ENCODE measurements around the gene TRIM63.

GRCh38 chr1:26067432-26067911 lies at the start of gene TRIM63:
- TF ChIP-seq CTCF (conservative IDR thresholded peaks at IDR 0.05 in 1 of 2, IDR thresholded peaks at IDR 0.05 in 1 of 2; ENCODE audit: low read depth in 1 of 2, low read length in 2 of 2) (no peak), EZH2 (IDR thresholded peaks at IDR 0.05; ENCODE audit: low read length, missing control alignments) (no peak)
